PFSK-1 (cell line): ENCODE results near the gene CNTNAP5.

Experiments
- FOXP2 ChIP-seq: optimal IDR thresholded peaks from 2 replicates; pipeline ENCODE3; 2011; ENCODE audit warnings: borderline replicate concordance, control low read depth, inconsistent platforms; ENCODE audit not compliant: insufficient read depth; ENCODE audit errors: extremely low read length, extremely low read depth
- POLR2AphosphoS5 ChIP-seq: IDR thresholded peaks from 2 replicates; pipeline ENCODE4 v1.6.1; 2012; ENCODE audit warnings: low read depth, mild to moderate bottlenecking, control low read depth, low read length, moderate library complexity
- REST ChIP-seq, 2 experiments: IDR thresholded peaks; 2 replicates each; pipeline versions ENCODE4 v1.6.1 to v1.8.0; 2011 to 2012; ENCODE audit warnings: low read depth in 2 of 2, low read length in 2 of 2, control low read depth in 1 of 2, inconsistent platforms in 1 of 2, mild to moderate bottlenecking in 1 of 2, moderate library complexity in 1 of 2; ENCODE audit not compliant: insufficient read depth in 1 of 2
- SIN3A ChIP-seq: IDR thresholded peaks from 2 replicates; pipeline ENCODE4 v1.6.1; 2012; ENCODE audit warnings: mild to moderate bottlenecking, low read length, moderate library complexity, borderline replicate concordance; ENCODE audit not compliant: insufficient read depth
- TAF1 ChIP-seq: IDR thresholded peaks from 2 replicates; pipeline ENCODE4 v1.6.1; 2012; ENCODE audit warnings: low read length, control low read depth, borderline replicate concordance; ENCODE audit not compliant: insufficient read depth

The CNTNAP5 gene

DNA sequence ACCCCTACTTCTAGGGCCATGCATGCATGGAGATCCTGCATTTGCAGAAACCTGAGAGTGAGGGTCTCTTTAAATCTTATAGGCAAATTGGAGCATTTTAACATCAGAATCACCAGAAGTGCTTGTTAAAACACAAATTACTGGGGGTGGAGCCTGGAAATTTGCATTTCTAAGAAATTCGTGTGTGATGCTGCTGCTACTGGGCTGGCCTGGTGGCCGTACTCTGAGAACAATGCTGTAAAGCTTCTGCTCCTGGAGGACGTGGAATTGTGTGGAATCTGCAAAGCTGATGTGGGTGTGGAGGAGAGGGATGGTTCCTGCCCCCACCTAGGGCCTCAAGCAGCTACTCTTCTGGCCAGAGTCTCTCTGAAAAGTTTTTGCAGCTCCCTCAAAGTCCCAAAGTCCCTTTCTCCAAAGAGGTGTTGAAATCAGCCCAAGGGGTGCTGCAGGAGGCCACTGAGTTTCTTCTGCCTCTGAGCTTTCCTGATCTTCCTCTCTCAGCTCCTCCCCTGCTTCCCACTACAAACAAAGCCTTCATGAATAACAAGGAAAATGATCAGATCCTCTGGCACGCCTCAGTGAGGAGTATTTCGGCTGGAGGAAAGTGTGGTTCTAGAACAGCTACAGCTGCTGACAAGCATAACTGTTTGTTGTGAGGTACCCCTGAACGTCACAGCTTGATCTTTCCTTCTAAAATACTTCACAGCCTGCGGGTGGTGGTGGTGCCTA, 508.3 kb downstream of the CNTNAP5 start:
- TF ChIP-seq REST (IDR thresholded peaks at IDR 0.05; ENCODE audit: insufficient read depth in 1 of 2, low read depth in 2 of 2, low read length in 2 of 2) = no peak
- TF ChIP-seq FOXP2 = no peak
- no peak for TF ChIP-seq TAF1
- no peak for TF ChIP-seq SIN3A
- no peak for TF ChIP-seq POLR2AphosphoS5

DNA sequence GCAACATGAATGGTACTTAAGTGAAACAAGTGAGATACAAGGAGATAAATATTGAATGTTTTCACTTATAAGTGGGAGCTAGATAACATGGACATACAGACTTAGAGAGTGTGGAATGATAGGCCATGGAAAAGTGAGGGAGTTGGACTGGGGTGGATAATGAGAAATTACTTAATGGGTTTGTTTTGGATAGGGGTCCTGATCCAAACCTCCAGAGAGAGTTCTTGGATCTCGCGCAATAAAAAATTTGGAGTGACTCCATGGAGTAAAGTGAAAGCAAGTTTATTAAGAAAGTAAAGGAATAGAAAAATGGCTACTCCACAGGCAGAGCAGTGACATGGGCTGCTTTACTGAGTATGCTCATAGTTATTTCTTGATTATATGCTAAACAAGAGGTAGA, 508.9 kb downstream of the CNTNAP5 start:
- TF ChIP-seq FOXP2 (no peak), TAF1 (no peak), REST (IDR thresholded peaks at IDR 0.05; ENCODE audit: insufficient read depth in 1 of 2, low read depth in 2 of 2, low read length in 2 of 2) (no peak), POLR2AphosphoS5 (no peak), SIN3A (no peak)

GRCh38 chr2:124535816-124536215, 510.7 kb downstream of the CNTNAP5 start:
- TF ChIP-seq SIN3A = no peak
- TF ChIP-seq REST (IDR thresholded peaks at IDR 0.05; ENCODE audit: insufficient read depth in 1 of 2, low read depth in 2 of 2, low read length in 2 of 2) = no peak
- TF ChIP-seq TAF1 = no peak
- TF ChIP-seq POLR2AphosphoS5 = no peak
- no peak for TF ChIP-seq FOXP2

GRCh38 chr2:124536591-124536990, 511.5 kb downstream of the CNTNAP5 start:
- TF ChIP-seq REST (IDR thresholded peaks at IDR 0.05; ENCODE audit: insufficient read depth in 1 of 2, low read depth in 2 of 2, low read length in 2 of 2) (no peak), POLR2AphosphoS5 (no peak), FOXP2 (no peak), TAF1 (no peak), SIN3A (no peak)

- no peak for TF ChIP-seq SIN3A
- TF ChIP-seq FOXP2 = no peak
- no peak for TF ChIP-seq TAF1
- TF ChIP-seq POLR2AphosphoS5 = no peak
These were observed 513.5 kb downstream of the CNTNAP5 start for GRCh38 chr2:124538549-124538948.
